Measurements from ENCODE around the gene OGA.

GRCh38 chr10:101772895-101773761 lies 45.1 kb downstream of the OGA start:
- TF ChIP-seq CTCF (IDR thresholded peaks at IDR 0.05; ENCODE audit: borderline replicate concordance, extremely low read depth, low read length, poor library complexity, severe bottlenecking) (no peak), EZH2 (IDR thresholded peaks at IDR 0.05; ENCODE audit: borderline replicate concordance, low read depth, low read length, severe bottlenecking) (no peak)

Data from DND-41 (cell line).